Iris pigment epithelial cell (primary cell): ENCODE data around the gene MAEA.

Experiments
- DNase-seq: peaks from one replicate; pipeline ENCODE4 v3.0.0-alpha.2; 2011; ENCODE audit warnings: low read depth

MAEA gene

DNA sequence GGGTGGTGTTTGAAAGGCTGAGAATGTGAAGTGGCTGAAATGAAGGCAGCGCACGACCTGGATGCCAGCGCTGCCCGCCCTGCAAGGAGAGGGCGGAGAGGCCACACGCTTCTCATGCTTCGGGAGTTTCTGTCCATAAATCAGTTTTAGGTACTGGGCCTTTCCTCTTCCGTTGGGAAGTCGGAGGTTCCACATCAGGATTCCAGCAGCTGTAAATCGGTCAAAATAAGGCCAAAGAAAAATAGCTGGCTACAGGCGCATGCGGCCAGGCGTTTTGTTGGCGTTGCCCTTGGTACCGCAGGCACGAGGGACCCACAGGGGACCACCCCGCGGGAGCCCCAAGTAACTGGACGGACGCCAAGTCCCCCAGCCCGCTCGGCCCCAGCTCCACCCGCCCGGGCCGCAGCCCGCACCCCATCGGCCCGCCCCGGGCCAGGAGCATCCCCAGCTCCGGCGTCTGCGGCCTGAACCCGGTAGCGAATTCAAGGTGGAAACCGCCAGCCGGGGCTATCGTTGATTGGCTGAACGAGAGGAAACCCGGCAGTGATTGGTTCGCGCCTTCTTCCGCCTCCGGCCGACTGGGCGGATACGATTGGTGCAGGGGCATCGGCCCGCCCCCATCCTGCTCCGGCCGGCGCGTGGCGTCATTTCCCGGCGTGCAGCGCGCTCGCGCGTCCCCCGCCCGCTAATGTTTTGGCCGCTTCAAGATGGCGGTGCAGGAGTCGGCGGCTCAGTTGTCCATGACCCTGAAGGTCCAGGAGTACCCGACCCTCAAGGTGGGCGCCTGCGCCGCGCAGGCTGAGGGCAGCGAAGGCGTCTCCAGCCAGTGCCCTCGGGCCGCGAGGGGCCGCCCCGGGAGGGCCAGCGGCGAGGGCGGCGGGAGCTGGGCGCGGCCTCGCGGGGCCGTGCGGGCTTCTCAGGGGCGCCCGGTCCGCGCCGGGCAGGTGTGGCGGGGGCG is at the start of gene MAEA:
Gene MAEA, plus strand, starts transcription at position 685 of the 958 bp plus-strand sequence. Its CDS starts 23 bp downstream, at position 708.
- DNase-seq, result peak; percentile 97

DNA sequence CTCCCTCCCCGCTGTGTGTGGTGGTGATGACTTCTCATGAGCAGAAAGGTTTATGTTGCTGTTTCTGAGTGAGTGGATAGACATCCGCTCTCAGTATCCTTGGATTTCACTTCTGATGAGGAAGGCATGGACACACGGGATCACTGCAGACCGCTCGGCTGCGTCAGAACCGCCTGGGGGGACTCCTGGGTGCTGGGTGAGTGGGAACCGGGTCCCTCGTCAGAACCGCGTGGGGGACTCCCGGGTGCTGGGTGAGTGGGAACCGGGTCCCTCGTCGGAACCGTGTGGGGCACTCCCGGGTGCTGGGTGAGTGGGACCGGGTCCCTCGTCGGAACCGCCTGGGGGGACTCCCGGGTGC is 49.8 kb upstream of the MAEA start:
- DNase-seq, result no peak

GRCh38 chr4:1240721-1241465 is 48.8 kb upstream of the MAEA start:
- DNase-seq, result no peak

DNA sequence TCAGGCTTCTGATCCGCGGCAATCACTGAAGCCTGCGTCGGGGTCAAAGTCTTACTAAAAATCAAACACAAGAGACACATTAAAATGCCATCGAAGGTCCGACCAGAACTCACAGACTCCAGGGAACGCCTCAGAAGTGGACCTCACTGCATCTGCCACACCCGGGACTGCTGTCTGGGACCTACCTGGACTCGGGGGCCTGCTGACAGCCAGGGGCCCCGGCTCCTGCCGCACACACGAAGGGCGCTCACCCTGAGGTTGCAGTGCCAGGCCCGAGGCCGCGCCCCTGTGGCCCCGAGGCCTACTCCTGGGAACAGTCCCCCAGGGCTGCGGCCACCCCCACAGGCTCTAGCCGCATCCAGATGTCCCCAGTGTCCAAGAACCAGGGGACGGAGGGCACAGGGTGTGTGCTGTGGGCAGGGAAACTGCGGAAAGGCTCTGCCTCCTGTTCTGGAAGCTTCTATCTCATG is 48.2 kb upstream of the MAEA start:
- no peak for DNase-seq

DNA sequence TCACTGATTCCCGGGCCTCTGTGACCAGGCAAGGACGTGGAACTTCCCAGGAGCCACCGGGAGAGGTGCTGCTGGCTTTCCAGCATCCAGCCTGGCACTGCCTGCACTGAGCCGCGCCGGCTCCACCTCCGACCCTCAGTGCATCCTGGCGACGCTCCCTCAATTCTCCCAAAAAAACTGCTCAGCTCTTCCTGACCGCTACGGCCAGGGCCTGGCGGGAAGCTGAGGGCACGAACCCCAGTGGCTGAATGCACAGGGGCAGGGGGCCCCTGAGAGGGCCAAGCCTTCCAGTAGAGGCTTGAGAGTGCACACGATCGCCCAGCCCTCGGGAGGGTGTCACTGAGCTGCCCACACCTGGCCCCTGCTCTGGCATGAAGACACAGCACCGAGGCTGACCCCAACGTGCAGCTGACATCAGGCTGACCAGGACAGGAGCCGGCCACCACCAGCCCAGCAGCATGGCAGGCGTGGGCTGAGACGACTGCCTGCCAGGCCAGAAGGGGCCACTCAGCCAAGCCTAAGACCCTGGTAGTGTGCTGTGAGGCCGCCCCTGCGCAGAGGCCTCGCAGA is 47.7 kb upstream of the MAEA start:
- no peak for DNase-seq

- no peak for DNase-seq
Measured at GRCh38 chr4:1242506-1243450, 46.9 kb upstream of the MAEA start.

DNA sequence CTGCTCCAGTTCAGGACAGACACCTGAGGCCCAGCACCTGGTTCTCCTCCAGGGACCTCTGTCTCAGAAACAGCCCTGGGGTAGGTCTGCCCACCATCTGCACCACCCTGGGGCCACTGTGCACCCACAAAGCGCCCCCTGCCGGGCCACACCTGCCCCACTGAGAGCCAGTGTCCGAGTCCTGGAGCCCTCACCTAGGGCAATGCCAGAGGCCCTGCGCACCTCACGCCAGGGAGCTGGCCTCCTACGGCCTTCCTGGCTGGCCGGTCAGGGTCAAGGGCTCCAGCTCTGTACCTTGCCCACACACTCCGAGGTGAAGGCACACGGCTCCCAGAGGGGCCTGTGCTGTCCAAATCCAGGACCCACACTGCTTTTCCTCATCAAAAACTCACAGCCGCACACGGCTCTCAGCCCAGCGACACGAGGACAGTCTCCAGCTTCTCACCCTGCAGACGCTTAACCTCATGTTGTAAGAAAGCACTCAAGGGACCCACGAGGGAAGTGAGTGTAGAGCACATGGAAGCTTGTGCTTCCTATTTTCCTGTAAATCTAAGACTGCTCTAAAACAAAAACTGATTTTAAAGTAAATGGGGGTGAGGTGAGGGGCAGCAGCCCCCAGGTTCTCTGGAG is 46.1 kb upstream of the MAEA start:
- no peak for DNase-seq

DNA sequence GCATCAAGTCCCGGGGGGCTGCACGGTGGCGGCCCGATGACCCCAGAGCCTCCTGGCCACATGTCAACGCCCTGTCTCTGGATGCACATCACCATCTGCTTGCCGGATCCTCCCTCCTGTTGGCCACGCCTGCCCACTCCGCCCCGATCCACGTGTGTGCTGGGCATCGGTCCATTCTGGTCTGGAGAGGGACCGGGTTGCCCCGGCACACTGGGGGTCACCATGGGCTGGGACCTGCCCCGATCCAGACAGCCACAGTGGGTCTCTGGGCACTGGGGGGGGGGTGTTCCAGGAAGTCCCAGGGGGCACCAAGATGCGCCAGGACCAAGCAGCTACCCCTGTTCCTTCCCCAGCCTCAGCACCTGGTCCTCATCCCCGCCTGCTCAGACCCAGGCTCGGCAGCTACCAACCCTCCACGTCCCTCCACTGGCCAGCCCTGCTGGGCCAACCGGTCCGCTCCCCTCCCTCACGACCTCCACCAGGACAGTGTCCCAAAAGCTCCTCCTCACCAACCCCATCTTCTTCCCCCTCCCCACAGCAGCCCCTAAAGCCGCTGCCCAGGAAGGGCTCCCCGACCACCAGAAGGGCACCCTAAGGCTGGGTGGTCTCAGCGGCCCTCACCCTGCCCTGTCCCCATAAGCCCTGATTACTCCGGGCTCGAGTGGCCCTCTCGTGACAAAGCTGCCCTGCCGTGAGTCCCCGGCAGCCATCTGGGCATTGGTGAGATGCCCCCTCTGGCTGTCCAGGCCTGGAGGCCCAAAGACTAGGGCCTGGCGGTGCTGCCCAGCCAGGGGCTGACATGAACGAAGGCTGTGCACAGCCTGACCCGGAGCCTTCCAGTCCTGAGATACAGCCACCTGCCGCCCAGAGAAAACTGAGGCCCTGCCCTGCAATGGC is 45.4 kb upstream of the MAEA start:
- DNase-seq, result no peak

GRCh38 chr4:1244978-1245471 is 44.7 kb upstream of the MAEA start:
- no peak for DNase-seq

GRCh38 chr4:1245481-1246051 is 44.1 kb upstream of the MAEA start:
- DNase-seq, result no peak

DNA sequence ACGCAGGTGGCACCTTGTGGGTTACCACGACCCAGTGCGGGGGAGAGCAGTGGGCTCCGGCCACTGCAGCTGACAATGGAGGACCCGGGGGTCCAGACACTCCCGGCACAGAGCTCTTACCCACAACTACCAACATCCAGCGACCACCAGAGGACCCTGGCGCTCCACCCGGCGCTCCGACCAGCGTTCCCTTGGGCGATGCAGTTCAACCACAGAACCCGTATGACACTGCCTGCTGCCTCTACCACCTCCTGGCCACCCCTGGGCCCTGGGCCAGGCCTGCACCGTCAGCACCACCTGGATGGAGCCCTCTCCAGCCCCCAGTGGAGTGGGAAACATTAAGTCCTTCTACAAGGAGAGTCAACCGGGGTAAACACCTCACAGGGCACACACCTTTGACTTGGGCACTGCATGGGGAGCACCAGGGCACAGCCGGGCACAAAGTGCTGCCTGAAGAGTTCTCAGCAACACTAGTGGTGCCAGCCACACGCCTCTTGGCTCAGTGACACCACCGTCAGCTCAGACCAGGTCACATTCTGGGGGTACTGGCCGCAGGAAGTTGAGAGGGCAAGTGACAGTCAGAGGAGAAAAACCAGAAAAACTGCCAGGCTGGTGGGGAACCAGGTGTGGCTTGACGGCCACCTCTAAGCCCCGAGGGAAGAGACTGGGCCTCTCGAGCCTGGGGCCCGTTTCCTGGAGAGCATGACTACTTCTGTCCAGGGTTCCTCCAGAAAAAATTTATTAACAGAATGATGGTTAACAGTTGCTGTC is 43.4 kb upstream of the MAEA start:
- no peak for DNase-seq

DNA sequence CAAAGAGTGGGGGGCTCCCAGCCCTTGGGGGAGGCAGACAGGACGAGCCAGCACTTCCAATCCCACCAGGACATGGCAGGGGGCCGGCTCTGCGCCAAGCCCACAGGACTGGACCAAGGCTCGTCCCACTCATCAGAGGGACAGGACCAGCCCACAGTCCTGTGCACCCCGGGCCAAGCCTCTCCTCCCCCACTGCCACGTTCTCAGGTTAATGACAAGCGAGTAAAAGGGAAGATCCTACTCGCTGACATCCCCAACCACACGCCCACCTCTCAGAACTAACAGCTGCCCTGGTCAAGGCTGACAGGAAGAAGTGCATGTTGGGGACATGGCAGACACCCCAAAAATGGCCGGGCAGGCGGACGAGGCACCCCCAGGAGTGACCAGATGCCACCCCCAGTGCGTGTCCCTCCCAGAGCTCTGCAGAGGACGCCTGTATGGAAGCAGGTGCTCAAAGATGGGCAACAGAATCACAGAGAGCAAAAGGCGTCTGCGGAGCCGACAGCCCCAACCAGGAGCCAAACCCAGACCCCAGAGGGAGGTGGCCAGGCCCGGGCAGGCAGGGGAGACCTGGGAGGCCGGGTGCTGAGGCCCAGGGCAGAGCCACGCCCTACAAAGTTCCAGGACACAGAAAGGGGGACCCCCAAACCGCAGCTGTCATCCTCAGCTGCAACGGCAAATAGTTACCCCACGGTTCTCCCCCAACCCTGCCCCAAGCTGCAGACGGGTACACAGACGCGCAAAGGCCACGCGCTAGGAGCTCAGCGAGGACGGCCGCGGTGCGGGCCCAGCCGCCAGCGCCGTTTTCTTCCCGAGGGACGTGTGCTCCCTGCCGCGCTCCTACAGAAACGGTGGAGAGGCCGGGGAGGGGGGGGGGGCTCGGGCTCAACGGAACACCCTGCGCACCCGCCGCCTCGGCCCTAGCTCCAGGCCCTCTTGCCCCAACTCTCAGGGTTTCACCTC is 42.5 kb upstream of the MAEA start:
- no peak for DNase-seq

GRCh38 chr4:1247864-1248244 is 41.8 kb upstream of the MAEA start:
- DNase-seq, result no peak

DNA sequence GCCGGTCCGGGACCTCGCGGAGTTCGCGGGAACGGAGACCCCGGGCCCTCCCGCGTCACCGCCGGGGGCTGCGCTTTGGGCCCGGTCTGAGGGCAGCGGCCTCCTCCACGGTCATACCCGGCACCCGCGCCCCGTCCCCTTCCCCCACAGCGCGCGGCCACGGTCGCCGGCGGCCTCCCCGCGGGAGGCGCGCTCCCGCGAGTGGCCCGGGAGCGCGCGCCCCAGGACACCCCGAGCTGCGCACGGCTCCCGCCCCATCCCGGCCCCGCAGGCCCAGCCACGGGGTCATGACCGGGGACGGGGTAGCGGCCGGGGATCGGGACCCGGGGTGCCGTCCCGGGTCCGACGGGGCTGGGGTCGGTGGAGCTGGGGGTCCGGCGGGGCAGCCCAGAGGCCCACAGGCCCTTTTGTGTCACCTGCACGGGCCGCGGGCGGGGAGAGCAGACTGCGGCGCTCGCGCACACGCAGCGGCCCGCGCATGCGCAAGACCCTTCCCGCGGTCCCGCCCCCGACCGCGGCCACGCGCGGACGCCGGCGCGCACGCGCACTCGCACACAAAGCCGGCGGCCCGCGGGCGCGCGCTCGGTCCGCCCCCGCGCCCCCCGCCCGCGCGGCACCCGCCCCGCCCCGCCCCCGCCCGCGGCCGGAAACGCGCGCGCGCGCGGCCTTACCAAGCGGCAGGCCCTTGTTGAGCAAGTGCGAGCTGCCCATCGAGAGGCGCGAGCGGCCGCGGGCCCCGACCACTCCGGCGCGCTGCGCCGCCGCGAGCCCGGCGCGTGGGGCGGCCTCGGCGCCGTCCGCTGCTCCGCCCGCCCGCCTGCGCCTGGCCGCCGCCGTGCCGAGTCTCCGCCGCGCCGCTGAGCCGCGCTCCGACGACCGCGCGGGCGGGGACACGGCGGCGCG is 41.2 kb upstream of the MAEA start, which contains the start of gene CTBP1:
Gene CTBP1, minus strand, starts transcription at position 886 of the 903 bp plus-strand sequence. CDS start 7,799 bp downstream, outside the sequence.
- DNase-seq, result peak; percentile 69

DNA sequence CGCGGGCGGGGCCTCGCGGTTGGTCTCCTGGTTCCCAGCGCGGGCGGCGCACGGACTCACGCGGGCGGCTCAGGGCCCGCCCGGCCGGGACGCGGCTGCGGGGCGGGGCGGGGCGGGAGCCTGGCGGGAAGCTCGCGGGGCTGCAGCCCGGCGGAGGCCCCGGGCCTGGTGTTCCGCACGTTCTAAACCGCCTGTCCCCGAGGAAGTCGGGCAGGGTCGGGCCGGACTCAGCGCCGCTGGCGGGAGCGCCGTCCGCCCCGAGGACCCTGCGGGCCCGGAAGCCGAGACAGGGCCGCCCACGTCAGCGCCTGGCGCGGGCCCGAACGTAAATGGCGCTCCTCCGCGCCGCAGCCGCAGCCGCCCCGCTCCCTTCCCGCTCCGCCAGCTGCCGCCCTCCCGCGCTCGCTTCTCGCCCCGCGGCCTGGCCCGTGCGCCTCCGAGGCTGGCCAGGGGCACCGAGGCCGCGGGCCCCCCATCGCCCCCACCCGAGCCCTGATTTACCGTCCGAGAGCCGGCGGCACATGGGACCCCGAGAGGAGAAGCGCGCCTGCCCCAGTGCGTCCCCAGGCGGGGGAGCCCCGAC is 40.5 kb upstream of the MAEA start:
- peak; percentile 90 for DNase-seq
